HG02973 (cell line): ENCODE results near the gene CRYBA2.

ENCODE experiments used
- ATAC-seq: cut with Tn5 transposase; IDR thresholded peaks from one replicate; pipeline ENCODE4 v1.9.1; 2021; ENCODE audit warnings: moderate library complexity; ENCODE audit not compliant: unreplicated experiment

CRYBA2 gene

GRCh38 chr2:218999881-219000568 lies 6.8 kb upstream of the CRYBA2 start:
- no peak for ATAC-seq

- no peak for ATAC-seq
These were observed 6.0 kb upstream of the CRYBA2 start for GRCh38 chr2:218999021-218999880.

DNA sequence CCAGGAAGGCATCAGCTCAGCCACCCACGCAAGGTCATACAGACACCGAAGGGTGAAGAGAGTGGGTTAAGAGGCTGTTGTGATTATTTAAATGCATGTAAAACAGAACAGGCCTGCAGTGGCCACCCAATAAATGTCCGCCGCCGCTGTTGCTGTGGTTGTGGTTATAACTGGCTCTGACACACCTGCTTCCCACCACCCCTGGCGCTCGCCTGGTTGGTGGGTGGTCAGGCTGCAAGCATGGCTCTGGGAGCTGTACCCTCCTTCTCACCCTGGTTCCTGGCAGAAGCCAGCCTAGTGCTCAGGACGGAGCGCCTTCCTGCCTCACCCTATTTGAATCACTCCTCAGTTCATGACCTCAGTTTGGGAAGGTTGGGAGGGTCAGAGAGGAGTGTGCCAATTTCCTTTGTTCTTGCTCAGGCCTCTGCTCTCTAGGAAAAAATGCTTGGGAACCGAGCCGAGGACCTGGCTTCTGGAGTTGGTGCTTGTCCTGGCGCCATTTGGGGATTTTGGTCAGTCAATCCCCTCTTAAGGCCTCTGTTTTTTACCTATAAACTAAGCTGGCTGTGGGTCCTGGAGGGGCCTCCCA lies 5.3 kb upstream of the CRYBA2 start:
- no peak for ATAC-seq

DNA sequence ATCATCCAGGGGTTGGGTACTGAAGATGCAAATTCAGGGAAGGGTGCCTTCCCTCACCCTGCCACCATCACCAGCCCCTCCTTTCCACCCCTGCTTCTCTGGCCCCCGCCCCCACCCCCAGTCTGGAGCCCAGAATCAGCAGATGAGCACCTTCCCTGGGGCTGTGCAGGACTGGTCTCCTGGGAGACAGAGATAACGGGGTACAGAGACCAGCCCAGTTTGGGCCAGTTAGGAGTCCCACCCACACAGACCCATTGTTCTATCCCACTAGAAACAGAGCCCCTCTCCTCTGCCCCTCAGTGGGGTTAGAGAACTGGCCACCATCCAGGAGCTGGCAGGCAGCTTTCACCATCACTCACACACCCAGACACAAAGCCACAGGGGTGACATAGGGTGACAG lies 4.5 kb upstream of the CRYBA2 start:
- no peak for ATAC-seq

GRCh38 chr2:218996937-218997336 lies 3.7 kb upstream of the CRYBA2 start:
- no peak for ATAC-seq

GRCh38 chr2:218995972-218996711 lies 2.9 kb upstream of the CRYBA2 start:
- no peak for ATAC-seq

GRCh38 chr2:218995561-218995960 lies 2.3 kb upstream of the CRYBA2 start:
- ATAC-seq: no peak

DNA sequence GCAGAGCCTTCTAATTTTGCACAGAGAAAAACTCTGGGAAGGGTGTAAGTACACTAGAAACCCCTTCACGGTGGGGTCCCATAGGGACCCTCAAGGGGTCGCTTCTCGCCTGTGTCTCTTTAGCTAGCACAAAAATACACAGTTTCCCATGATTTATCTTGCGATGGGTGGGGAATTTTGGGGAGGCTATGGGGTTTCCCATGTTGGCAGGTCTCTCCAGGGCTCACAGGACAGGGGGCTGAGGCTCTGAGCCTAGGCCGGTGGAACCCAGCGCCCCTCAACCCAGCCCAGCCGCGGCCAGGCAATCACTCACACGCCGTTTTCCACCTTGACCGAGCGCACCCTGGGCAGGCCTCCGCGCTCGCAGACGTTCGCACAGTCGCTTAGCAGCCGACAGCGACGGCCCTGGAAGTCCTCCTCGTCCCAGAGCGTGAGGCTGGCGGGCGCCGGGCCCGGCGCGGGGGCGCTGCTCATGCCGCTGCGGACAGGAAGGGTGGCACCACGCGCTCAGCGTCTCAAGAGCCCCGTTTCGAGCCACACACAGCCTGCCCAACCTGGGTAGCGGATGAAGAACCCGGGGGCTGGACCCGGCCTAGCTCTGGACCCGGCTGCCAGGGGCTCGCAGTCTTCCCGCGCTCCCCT lies 398 bp downstream of the CRYBA2 start:
- ATAC-seq: no peak

DNA sequence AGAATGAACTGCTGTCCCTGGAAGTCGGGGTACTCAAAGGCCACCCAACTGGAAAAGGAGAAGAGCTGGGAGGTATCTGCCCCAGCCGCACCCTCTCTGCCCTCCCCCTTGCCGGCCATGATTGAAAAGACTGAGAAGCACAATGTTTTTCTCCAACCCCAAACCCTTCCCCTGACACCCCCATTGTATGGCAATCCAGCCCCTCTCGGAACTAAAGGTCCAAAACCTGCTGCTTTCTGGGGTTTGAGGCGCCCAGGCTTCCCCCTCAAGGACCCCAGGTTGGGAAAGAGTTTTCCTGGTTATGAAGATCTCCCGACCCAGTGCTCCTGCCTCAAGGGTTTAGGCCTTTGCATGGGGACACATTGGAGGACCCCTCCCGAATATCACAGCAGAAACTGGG lies 1.0 kb downstream of the CRYBA2 start:
- ATAC-seq: no peak

DNA sequence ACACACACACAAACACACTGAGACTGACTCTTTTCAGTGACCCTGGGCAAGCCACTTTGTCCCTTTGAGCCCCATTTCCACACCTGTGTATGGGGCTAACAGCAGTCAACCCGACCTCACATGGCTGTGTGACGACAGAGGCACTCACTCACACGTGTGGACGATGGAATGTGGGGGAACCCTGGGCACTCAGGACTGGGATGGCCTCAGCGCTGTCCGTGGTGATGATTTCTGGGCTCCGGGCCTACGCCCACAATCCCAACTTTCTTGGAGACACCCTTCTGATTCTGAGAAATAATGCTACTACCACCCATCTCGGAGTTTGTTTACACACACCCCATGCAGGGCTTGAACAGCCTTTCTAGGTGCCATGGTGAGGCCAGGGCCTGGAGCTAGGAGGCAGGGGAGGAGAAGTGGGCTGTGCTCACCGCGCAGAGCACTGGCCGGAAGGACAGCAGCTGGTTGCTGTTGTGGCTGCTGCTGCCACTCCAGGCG lies 1.5 kb downstream of the CRYBA2 start:
- no peak for ATAC-seq

GRCh38 chr2:218990612-218991011 lies 2.6 kb downstream of the CRYBA2 start:
- no peak for ATAC-seq

GRCh38 chr2:218990052-218990451 lies 3.2 kb downstream of the CRYBA2 start:
- no peak for ATAC-seq

DNA sequence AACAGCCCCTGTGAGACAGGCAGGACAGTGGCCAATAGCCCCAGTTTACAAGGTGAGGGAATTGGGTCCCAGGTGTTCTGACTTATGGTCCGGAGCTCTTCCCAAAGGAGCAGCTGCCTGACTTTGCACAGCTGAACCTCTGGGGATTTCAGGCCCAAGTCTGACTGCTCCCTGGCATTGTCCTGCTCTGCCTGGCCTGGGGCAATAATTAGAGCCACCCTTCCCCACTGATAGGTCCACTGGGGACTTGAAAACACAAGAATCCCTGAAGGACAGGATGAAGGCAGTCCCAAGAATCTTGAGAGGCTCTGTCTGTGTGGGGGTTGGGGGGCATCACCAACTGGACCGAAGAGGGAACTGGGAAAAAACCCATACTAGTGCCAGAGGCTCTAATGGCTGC lies 4.6 kb downstream of the CRYBA2 start:
- no peak for ATAC-seq

DNA sequence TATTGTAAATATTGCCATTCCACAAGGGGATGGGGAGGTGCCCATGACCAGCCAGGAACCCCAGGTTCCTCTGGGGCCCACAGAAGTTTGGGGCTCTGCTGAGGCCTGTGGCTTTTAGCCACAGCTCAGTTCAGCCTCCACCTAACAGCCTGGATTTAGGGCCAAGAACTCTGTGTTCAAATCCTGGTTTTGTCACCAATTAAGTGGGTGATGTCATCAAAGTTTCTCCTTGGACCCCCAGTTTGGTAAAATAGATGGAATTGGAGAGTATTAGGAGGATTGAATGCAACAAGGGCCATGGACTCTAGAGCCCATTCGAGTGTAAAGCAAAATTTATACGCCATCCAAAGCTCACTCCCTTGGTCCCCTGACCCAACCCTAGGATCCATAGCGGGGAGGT lies 5.1 kb downstream of the CRYBA2 start:
- ATAC-seq: no peak

DNA sequence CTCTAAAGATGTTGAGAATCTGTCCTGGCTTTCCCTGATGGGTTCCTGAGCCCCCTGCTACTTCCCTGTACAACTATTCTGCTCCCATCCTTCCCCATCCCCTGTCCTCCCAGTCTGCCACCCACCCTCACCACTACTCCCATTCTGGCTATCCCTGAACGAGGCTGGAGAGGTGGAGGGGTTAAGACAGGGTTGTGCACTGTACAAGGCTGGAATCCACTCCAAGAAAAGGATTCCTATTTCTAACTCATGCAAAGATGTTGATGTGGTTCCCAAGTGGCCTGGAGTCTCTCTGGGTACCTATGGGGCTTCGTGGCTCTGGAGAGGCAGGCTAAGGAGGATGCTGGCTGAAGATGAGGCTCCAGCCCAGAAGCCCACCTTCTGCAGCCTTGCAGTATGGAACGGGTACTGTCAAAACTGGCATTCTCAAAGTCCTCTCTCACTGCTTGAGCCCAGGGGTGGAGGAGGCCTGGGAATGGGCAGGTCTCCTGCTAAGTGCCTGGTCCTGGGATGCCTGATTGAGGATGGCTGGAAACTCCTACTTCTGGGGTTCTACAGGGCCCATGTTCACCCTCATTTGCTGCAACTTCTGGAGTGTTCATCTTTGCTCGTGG lies 7.0 kb downstream of the CRYBA2 start:
- ATAC-seq: no peak

DNA sequence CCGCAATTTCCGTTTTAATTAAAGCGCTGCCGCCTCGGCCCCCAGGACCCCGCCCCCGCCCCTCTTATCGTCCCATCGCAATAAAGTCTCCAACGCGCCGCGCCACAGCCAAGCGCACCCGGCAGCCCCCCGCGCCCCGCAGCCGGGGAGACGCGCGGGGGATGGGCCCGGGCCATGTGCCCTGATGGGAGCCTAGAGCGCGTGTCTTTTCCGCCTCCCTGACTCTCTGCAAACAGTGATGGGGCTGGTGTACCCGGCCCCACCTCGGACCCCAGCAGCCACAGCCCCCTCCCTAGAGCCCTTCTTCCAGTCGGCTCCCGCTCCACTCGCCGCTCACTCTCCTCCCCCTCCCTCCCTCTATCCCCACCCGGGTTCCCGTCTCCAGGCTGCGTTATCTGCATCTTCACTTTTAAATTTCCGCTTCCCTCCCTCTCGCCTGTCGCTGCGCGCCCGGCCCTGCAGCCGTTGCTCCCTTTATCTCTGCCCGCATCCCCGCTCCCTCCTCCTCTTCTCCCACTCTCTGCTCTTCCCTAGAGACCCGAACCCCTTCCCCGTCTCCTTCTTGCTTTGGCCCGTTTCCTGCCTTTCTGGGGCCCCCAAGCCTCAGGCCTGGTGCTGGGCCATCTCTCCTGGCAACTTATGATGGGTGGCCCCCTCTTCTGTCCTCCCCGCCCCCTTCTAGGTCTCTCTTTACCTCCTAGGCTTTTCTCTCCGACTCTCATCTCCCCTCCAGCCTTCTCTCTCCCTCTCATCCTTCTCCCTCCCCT lies 7.7 kb downstream of the CRYBA2 start:
- ATAC-seq: no peak

DNA sequence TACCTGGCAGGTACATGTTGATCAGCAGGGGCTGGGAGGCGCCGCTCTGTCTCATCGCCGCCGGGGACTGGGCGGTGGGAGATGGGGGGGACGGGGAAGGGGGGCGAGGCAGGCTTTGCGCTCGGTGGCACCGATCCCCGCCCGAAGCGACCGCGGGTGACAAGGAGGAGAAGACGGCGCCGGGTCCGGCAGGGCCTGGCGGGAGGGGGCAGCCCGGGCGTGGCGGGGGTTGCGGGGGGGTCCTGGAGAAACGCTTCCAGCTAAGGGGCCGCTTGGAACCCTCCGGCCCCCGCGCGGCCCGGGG lies 8.2 kb downstream of the CRYBA2 start, which contains the start of gene FEV:
Gene FEV (minus strand): TSS at position 164 of the 304 bp plus-strand sequence. CDS start 109 bp downstream, at position 55.
- no peak for ATAC-seq

GRCh38 chr2:218984239-218985020 lies 8.8 kb downstream of the CRYBA2 start:
- no peak for ATAC-seq

DNA sequence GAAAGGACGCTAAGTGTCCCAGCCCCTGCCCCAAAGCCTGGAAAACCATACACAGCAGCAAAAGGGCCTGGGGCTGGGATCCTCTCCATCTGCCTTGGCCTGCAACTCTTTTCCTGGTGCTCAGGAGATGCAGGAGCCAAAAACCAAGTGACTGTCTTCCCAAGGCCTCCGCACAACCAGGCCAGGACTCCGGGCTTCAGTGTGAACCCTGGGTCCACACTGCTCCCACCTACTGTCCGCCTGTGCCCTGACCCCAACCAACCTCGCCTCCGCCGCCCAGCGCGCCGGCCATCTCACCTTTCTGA lies 9.3 kb downstream of the CRYBA2 start:
- no peak for ATAC-seq
